Measurements from ENCODE around the gene C16orf46. TPM values are rescaled to one million over a fixed set of nuclear protein-coding genes. Genes with fewer than 3 reads are reported as not detected.

Gene C16orf46
- total and polyA plus RNA-seq, 9 of the 15 experiments (the other 6 are each of a cell fraction or from before 2014, with no cell fraction given), result 0.10 to 0.98 (median 0.41) TPM; not detected in 1

GRCh38 chr16:81077076-81077940, at the start of gene C16orf46 (continued):
- TF ChIP-seq ARID4B (CRISPR knock-in tag; IDR thresholded peaks at IDR 0.05) (peak; percentile 98), ZSCAN32 (CRISPR knock-in tag; IDR thresholded peaks at IDR 0.05) (peak; percentile 40; the same call in 1 of the 2 replicates), RREB1 (CRISPR knock-in tag; IDR thresholded peaks at IDR 0.05) (peak; percentile 76; the same call in 1 of the 2 replicates), CAMTA2 (CRISPR knock-in tag; conservative IDR thresholded peaks at IDR 0.05) (peak; percentile 63; the same call in 1 of the 2 replicates), MBD2 (IDR thresholded peaks at IDR 0.05; ENCODE audit: borderline replicate concordance, low read depth) (peak; percentile 61; the same call in 1 of the 2 replicates), JUNB (CRISPR knock-in tag; conservative IDR thresholded peaks at IDR 0.05) (0 out of 2 replicates have a peak, but pooled peaks have one; percentile 2), DIDO1 (tag; IDR thresholded peaks at IDR 0.05; ENCODE audit: low read depth) (peak; percentile 75), POLR2A (conservative IDR thresholded peaks at IDR 0.05) (peak; percentile 90), ZNF583 (CRISPR knock-in tag; IDR thresholded peaks at IDR 0.05) (peak; percentile 85), NCOA1 (IDR thresholded peaks at IDR 0.05; ENCODE audit: low read depth) (peak; percentile 97), L3MBTL2 (IDR thresholded peaks at IDR 0.05) (peak; percentile 72), CHAMP1 (IDR thresholded peaks at IDR 0.05) (peak; percentile 22; the same call in 1 of the 2 replicates), TBP (optimal IDR thresholded peaks at IDR 0.05; ENCODE audit: low read depth, low read length) (peak; percentile 80), NEUROD1 (IDR thresholded peaks at IDR 0.05; ENCODE audit: borderline replicate concordance, low read depth, low read length, partially characterized antibody) (peak; percentile 59)
